NCI-H460 (cell line): ENCODE data around the gene ALB. TPM values are rescaled to one million over a fixed set of nuclear protein-coding genes. Genes with fewer than 3 reads are reported as not detected.
"Not testable (repeated sequence)": the region's sequence is repeated elsewhere in the genome, so short reads cannot be mapped to it uniquely, and the experiment has no call there.

Experiments used
- DNase-seq: peaks from one replicate; pipeline ENCODE4 v3.0.0-alpha.2; 2016; ENCODE audit warnings: low read depth; ENCODE audit errors: extremely low read depth
- polyA plus RNA-seq: library from polyadenylated mRNA; depleted of rRNA; stranded (reverse); fragments of >200 nt; gene quantifications from 2 replicates; pipeline ENCODE4 v1.2.3, GENCODE V29; 2014; cell fraction: nucleus; rRNA removed
- total RNA-seq: library from RNA; depleted of rRNA; stranded (reverse); fragments of >200 nt; shearing (Covaris generic); gene quantifications from 2 replicates; pipeline ENCODE4 v1.2.3, GENCODE V29; 2014; rRNA removed

The ALB gene
- not detected in 2 replicates for total RNA-seq
- not detected in 2 replicates for polyA plus RNA-seq

DNA sequence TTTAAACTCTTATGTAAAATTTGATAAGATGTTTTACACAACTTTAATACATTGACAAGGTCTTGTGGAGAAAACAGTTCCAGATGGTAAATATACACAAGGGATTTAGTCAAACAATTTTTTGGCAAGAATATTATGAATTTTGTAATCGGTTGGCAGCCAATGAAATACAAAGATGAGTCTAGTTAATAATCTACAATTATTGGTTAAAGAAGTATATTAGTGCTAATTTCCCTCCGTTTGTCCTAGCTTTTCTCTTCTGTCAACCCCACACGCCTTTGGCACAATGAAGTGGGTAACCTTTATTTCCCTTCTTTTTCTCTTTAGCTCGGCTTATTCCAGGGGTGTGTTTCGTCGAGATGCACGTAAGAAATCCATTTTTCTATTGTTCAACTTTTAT is at the start of gene ALB:
Gene ALB (plus strand): TSS at position 246 of the 400 bp plus-strand sequence. CDS start 41 bp downstream, at position 287.
- DNase-seq: no peak

DNA sequence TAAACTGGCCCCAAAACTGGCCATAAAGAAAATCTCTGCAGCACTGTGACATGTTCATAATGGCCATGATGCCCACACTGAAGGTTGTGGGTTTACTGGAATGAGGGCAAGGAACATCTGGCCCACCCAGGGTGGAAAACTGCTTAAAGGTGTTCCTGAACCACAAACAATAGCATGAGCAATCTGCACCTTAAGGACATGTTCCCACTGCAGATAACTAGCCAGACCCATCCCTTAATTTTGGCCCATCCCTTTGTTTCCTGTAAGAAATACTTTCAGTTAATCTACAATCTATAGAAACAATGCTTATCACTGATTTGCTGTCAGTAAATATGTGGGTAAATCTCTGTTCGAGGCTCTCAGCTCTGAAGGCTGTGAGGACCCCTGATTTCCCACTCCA is 46.9 kb upstream of the ALB start:
- not testable (repeated sequence) for DNase-seq

DNA sequence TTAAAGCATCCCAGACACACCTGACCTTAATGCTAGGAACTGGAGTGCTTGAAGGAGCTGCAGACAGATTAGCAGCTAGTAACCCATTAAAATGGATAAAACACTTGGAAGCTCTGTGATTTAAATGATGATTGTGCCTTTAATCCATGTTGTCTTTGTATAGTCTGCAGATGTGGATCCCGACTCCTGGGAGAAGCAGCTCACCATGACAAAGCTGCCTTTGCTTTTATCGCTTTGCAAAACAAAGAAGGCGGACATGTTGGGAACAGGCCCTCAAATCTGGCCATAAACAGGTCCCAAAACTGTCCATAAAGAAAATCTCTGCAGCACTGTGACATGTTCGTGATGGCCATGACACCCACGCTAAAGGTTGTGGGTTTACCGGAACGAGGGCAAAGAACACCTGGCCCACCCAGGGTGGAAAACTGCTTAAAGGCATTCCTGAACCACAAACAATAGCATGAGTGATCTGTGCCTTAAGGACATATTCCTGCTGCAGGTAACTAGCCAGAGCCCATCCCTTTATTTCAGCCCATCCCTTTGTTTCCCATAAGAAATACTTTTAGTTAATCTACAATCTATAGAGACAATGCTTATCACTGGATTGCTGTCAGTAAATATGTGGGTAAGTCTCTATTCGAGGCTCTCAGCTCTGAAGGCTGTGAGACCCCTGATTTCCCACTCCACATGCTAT is 34.4 kb upstream of the ALB start:
- not testable (repeated sequence) for DNase-seq

GRCh38 chr4:73375328-73375741 is 28.8 kb upstream of the ALB start:
- DNase-seq: no peak

GRCh38 chr4:73376251-73376650 is 27.8 kb upstream of the ALB start:
- no peak for DNase-seq

GRCh38 chr4:73376976-73377375 is 27.1 kb upstream of the ALB start:
- DNase-seq: no peak

DNA sequence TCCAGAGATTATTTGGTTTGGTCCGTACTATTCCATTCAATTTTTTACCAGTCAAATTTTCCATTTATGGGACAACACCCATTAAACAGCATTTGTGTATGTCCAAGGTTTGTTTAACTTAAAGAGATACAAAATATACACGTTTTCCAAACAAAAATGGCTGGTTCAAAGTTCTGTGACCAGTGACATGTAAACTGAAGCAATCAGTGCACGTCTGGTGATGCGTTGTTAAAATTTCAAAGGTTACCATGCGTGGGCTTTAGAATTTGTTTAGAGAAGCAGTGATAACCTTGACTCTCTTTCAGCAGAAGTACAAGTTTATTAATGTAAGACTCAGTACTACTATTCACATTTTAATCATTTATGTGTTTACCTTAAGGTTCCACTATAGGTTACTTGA is 25.2 kb upstream of the ALB start:
- no peak for DNase-seq

GRCh38 chr4:73379946-73380345 is 24.1 kb upstream of the ALB start:
- no peak for DNase-seq

GRCh38 chr4:73381214-73381613 is 22.9 kb upstream of the ALB start:
- no peak for DNase-seq

DNA sequence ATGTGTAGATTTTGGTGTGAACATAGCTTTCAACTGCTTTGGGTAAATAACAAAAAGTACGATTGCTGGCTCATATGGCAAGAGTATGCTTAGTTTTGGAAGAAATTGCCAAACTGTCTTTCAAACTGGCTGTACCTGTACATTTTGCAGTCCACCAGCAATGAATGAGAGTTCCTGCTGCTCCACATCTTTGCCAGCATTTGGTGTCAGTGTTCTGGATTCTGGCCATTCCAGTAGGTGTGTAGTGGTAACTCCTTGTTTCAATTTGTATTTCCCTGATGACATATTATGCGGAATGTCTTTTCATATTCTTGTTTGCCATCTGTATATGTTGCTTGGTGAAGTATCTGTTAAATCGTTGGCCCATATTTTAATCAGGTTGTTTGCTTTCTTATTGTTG is 20.6 kb upstream of the ALB start:
- DNase-seq: no peak

- no peak for DNase-seq
Measured at GRCh38 chr4:73387552-73387951, 16.5 kb upstream of the ALB start.

DNA sequence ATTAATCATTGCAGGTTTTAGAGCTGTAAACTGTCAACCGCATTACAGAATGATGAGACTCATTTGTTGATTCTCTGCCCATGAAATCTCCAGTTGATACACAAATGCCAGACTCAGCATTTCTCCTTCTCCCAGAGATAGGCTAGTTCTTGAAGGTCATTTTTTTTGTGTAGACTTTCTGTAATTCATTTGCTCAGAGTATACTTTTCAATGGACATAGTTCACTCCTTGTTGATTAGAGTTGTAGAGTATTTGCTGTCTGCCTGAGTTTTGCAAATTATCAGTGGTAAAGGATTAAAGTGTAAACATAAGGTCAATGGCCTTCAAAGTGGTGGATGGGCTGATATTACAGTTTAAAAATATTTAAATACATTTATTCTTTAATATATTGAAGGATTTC is 15.2 kb upstream of the ALB start:
- DNase-seq: no peak

DNA sequence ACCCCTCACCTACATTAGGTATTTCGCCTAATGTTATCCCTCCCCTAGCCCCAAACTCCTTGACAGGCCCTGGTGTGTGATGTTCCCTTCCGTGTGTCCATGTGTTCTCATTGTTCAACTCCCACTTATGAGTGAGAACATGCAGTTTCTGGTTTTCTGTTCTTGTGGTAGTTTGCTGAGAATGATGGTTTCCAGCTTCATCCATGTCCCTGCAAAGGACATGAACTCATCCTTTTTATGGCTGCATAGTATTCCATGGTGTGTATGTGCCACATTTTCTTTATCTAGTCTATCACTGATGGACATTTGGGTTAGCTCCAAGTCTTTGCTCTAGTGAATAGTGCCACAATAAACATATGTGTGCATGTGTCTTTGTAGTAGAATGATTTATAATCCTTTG is 14.4 kb upstream of the ALB start:
- DNase-seq: not testable (repeated sequence)

GRCh38 chr4:73391774-73392173 is 12.3 kb upstream of the ALB start:
- no peak for DNase-seq

- DNase-seq: no peak
Measured at GRCh38 chr4:73392936-73393335, 11.2 kb upstream of the ALB start.

DNA sequence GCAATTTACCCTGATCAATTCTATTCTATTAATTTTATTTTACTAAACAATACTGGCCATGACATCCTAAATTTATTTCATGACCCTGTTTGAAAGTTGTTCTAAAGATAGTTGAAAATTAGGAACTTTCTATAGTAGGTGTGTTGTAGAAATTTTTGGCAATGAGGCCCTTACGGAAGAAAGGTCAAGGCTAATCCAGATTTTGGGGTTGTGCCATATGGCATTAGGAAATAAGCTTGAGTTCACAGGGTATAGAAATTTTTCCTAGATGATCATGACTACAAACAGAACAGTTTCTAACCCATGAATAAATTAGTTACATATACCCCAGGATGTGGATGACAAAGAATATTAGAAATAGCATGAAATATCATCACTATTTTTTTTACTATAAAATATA is 7.8 kb upstream of the ALB start:
- no peak for DNase-seq

- no peak for DNase-seq
Measured at GRCh38 chr4:73396993-73397972, 6.8 kb upstream of the ALB start.

DNA sequence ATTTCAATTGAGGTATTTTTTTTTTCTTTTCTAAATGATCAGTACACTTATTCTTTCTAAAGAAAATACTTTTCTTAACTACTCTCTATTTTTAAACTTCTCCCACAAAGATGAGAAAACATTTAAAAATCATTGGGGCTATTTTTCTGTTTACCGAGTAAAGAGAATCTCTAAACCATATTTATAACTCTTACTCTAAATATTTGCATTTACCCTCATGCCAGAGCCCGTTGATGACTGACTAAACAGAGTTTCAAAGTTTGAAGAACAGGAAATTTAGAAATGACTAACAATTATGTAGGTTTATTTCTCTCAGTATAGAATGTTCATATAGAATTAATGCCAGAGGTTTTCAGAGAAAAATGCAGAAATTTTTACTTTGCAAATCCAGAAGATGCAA is 2.7 kb upstream of the ALB start:
- no peak for DNase-seq

GRCh38 chr4:73404457-73404856 is 370 bp downstream of the ALB start:
- DNase-seq: no peak

DNA sequence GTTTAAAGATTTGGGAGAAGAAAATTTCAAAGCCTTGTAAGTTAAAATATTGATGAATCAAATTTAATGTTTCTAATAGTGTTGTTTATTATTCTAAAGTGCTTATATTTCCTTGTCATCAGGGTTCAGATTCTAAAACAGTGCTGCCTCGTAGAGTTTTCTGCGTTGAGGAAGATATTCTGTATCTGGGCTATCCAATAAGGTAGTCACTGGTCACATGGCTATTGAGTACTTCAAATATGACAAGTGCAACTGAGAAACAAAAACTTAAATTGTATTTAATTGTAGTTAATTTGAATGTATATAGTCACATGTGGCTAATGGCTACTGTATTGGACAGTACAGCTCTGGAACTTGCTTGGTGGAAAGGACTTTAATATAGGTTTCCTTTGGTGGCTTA is 1.1 kb downstream of the ALB start:
- DNase-seq: no peak

DNA sequence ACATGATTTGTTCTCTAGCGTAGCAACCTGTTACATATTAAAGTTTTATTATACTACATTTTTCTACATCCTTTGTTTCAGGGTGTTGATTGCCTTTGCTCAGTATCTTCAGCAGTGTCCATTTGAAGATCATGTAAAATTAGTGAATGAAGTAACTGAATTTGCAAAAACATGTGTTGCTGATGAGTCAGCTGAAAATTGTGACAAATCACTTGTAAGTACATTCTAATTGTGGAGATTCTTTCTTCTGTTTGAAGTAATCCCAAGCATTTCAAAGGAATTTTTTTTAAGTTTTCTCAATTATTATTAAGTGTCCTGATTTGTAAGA is 2.4 kb downstream of the ALB start:
- no peak for DNase-seq

GRCh38 chr4:73407227-73407673 is 3.2 kb downstream of the ALB start:
- DNase-seq: no peak
